Measurements from ENCODE around the gene GSC2.

GSC2 gene

GRCh38 chr22:19182472-19183157 is 32.5 kb upstream of the GSC2 start:
- POLR2A ChIA-PET = interaction anchor here (0.9 kb wide), 1 partner anchor 249 kb away, joined by 3 read pairs; the partner anchor contains the start of gene HIRA

GRCh38 chr22:19181786-19182471 is 31.8 kb upstream of the GSC2 start:
- no peak for DNase-seq (ENCODE audit: extremely low spot score)
- ChIA-PET CTCF (interaction anchor here (1.0 to 1.2 kb wide), 3 partner anchors 295 to 448 kb away, joined by 3 to 5 read pairs (median 3); no protein-coding TSS in a partner anchor), POLR2A (no interaction called here)
- TF ChIP-seq CTCF (IDR thresholded peaks at IDR 0.05; ENCODE audit: control extremely low read depth, extremely low read depth, low read depth, missing control alignments) = no peak

More at GRCh38 chr22:19182472-19183157, 32.5 kb upstream of the GSC2 start:
- CTCF ChIA-PET = interaction anchor here (0.8 to 1.6 kb wide), 5 partner anchors 36 to 497 kb away, joined by 3 to 5 read pairs (median 3); no protein-coding TSS in a partner anchor
- no peak for DNase-seq (ENCODE audit: extremely low spot score)
- no peak for TF ChIP-seq CTCF (IDR thresholded peaks at IDR 0.05; ENCODE audit: control extremely low read depth, extremely low read depth, low read depth, missing control alignments)

- TF ChIP-seq CTCF (IDR thresholded peaks at IDR 0.05; ENCODE audit: control extremely low read depth, extremely low read depth, low read depth, missing control alignments) = no peak
- no peak for DNase-seq (ENCODE audit: extremely low spot score)
- ChIA-PET CTCF (interaction anchor here (1.0 to 2.4 kb wide), 3 partner anchors 13 to 449 kb away, joined by 3 to 6 read pairs (median 3); no protein-coding TSS in a partner anchor), POLR2A (no interaction called here)
Observed at GRCh38 chr22:19180740-19181410, 30.8 kb upstream of the GSC2 start.

GRCh38 chr22:19180234-19180633 is 30.1 kb upstream of the GSC2 start:
- POLR2A ChIA-PET = no interaction called here
- no peak for TF ChIP-seq CTCF (IDR thresholded peaks at IDR 0.05; ENCODE audit: control extremely low read depth, extremely low read depth, low read depth, missing control alignments)
- DNase-seq (ENCODE audit: extremely low spot score) = no peak
- CTCF ChIA-PET = interaction anchor here (0.8 to 3.2 kb wide), 18 partner anchors 10 to 451 kb away, joined by 3 to 37 read pairs (median 6); partner anchors contain the start of genes C22orf39, CLTCL1 and ESS2

- ChIA-PET CTCF (interaction anchor here (0.7 to 3.2 kb wide), 26 partner anchors 10 to 452 kb away, joined by 3 to 37 read pairs (median 4); partner anchors contain the start of genes C22orf39, CLTCL1 and ESS2), POLR2A (interaction anchor here (1.6 kb wide), 1 partner anchor 252 kb away, joined by 4 read pairs; the partner anchor contains the start of gene HIRA)
- DNase-seq (ENCODE audit: extremely low spot score) = peak; percentile 84
- TF ChIP-seq CTCF (IDR thresholded peaks at IDR 0.05; ENCODE audit: control extremely low read depth, extremely low read depth, low read depth, missing control alignments) = peak; percentile 65
Observed at GRCh38 chr22:19179497-19180048, 29.5 kb upstream of the GSC2 start.

All from GM10248 (cell line).